MM.1S (cell line): ENCODE data around the gene SH3BP2.

Experiments used
- EZH2 ChIP-seq: fragments of 300-600 bp; sonication (generic); optimal IDR thresholded peaks from 2 replicates; pipeline ENCODE3; 2017; ENCODE audit warnings: low read depth, mild to moderate bottlenecking, antibody characterized with exemption, low read length, mixed read lengths
- TF ChIP-seq, protein P1 (sequence below): fragments of 300-600 bp; sonication (generic); IDR thresholded peaks from 2 replicates; pipeline ENCODE4 v1.5.1; 2016; ENCODE audit warnings: antibody characterized with exemption, low read length, mixed read lengths

DNA sequence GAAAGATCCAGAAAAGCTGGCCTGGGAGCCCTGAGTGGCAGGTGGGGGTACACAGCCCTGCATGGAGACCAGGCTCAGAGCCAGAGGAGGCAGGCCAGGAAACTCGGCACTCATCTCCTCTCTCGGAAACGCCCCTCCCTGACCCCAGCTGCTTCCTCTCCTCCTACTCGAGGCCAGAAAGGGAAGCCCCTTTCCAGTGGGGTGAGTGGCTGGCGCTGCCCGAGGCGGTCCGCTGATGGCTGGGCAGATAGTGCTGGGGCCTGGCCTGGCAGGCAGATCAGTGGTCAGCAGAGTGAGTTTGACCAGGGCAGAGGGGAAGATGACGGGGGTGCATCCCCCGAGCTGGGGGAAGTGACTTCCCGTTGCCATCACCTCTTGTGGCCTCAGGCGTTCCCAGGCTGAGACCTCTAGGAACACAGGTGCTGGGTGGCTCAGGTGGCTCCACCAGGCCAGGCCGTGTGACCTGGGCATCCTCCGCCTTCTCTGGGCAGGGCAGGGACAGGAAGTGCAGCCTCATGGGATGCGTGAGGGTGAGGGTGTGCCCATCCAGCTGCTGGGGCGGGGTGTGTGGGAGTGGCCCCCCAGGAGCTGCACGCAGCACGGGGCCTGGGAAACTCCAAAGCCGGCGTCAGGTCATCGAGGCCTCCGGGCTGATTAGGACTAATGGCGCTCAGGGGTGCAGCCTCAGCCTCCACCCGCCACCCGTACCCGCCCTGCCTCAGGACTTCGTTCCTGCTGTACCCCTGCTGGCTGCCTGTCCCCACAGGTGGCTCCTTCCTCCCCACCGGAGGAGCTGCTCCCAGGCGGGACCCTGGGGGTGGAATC is 5.7 kb downstream of the SH3BP2 start:
- TF ChIP-seq, protein P1, sequence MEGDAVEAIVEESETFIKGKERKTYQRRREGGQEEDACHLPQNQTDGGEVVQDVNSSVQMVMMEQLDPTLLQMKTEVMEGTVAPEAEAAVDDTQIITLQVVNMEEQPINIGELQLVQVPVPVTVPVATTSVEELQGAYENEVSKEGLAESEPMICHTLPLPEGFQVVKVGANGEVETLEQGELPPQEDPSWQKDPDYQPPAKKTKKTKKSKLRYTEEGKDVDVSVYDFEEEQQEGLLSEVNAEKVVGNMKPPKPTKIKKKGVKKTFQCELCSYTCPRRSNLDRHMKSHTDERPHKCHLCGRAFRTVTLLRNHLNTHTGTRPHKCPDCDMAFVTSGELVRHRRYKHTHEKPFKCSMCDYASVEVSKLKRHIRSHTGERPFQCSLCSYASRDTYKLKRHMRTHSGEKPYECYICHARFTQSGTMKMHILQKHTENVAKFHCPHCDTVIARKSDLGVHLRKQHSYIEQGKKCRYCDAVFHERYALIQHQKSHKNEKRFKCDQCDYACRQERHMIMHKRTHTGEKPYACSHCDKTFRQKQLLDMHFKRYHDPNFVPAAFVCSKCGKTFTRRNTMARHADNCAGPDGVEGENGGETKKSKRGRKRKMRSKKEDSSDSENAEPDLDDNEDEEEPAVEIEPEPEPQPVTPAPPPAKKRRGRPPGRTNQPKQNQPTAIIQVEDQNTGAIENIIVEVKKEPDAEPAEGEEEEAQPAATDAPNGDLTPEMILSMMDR = no peak
- no peak for TF ChIP-seq EZH2
